Measurements from ENCODE around the gene TALDO1.

DNA sequence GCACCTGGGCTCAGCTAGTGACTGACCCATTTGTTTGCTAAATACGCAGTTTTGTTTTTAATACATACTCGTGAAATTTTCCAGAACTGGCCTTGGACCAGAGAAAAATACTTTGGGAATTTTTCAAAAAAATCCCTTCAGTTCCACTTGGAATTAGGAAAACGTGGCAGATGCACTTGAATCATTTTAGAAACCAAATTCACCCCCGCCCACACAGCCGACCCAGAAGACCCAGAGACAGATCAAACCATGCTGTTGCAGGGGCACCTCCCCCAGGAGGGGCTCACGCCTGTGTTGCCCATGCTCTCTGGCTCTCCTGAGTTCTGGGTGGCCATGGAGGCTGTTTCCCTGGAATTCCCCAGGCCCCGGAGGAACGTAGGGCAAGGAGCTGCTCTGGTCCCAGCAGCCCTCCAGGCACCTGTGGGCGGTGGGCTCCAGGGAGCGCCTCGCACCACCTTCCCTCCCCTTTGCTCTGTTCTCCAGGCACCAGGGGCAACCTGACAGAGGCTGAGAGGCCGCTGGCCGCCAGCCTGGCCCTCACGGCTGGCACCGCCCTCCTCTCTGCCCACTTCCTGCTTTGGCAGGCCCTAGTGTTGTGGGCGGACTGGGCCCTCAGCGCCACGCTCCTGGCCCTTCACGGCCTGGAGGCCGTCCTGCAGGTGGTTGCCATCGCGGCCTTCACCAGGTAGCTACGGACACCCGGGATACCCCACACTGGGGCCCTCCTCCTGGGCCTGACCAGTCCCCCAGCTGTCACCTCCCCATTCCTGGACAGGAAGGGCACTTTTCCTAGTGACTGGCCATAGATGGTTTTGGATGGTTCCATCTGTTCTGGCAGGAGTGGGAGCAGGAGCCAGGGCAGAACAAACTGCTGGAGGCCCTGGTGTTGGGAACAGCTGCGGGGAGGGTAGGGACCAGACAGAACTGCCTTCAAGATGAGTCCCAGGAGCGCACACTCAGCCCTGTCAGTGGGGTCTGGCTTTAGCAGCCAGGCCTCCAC is 44.5 kb upstream of the TALDO1 start:
- TF ChIP-seq, protein P1, sequence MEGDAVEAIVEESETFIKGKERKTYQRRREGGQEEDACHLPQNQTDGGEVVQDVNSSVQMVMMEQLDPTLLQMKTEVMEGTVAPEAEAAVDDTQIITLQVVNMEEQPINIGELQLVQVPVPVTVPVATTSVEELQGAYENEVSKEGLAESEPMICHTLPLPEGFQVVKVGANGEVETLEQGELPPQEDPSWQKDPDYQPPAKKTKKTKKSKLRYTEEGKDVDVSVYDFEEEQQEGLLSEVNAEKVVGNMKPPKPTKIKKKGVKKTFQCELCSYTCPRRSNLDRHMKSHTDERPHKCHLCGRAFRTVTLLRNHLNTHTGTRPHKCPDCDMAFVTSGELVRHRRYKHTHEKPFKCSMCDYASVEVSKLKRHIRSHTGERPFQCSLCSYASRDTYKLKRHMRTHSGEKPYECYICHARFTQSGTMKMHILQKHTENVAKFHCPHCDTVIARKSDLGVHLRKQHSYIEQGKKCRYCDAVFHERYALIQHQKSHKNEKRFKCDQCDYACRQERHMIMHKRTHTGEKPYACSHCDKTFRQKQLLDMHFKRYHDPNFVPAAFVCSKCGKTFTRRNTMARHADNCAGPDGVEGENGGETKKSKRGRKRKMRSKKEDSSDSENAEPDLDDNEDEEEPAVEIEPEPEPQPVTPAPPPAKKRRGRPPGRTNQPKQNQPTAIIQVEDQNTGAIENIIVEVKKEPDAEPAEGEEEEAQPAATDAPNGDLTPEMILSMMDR (IDR thresholded peaks at IDR 0.05) = no peak
- TF ChIP-seq EP300 (IDR thresholded peaks at IDR 0.05) = no peak
- TF ChIP-seq POLR2A (IDR thresholded peaks at IDR 0.05) = no peak
